ENCODE results near the gene ROBO4.
A peak's percentile ranks its signal among the peaks of the same experiment; 100 is the strongest.

The ROBO4 gene

GRCh38 chr11:124897674-124898262 lies at the start of gene ROBO4:
Gene ROBO4 (minus strand): TSS chr11:124897865. CDS start chr11:124897795, 70 bp downstream.
- DNase-seq: no peak

GRCh38 chr11:124946735-124947141 lies 49.1 kb upstream of the ROBO4 start:
- no peak for DNase-seq

GRCh38 chr11:124945826-124946225 lies 48.2 kb upstream of the ROBO4 start:
- DNase-seq: no peak

GRCh38 chr11:124944565-124944964 lies 46.9 kb upstream of the ROBO4 start:
- DNase-seq: no peak

- DNase-seq: no peak
Observed at GRCh38 chr11:124943741-124944140, 46.1 kb upstream of the ROBO4 start.

GRCh38 chr11:124943254-124943616 lies 45.6 kb upstream of the ROBO4 start:
- DNase-seq: no peak

GRCh38 chr11:124942466-124943253 lies 45.0 kb upstream of the ROBO4 start:
- DNase-seq: no peak

- DNase-seq: no peak
Observed at GRCh38 chr11:124941703-124942102, 44.0 kb upstream of the ROBO4 start.

GRCh38 chr11:124938970-124939369 lies 41.3 kb upstream of the ROBO4 start:
- no peak for DNase-seq

GRCh38 chr11:124938206-124938765 lies 40.6 kb upstream of the ROBO4 start:
- no peak for DNase-seq

GRCh38 chr11:124937336-124937935 lies 39.8 kb upstream of the ROBO4 start:
- DNase-seq: no peak

GRCh38 chr11:124935548-124936514 lies 38.2 kb upstream of the ROBO4 start, which contains the start of gene HEPACAM:
Gene HEPACAM (minus strand): TSS chr11:124936047. CDS start chr11:124936006, 41 bp downstream.
- DNase-seq: no peak

- no peak for DNase-seq
Observed at GRCh38 chr11:124934862-124935547, 37.3 kb upstream of the ROBO4 start.

- no peak for DNase-seq
Observed at GRCh38 chr11:124930799-124931198, 33.1 kb upstream of the ROBO4 start.

GRCh38 chr11:124928942-124929665 lies 31.4 kb upstream of the ROBO4 start:
- peak; percentile 26 for DNase-seq

GRCh38 chr11:124923296-124923695 lies 25.6 kb upstream of the ROBO4 start:
- DNase-seq: no peak

GRCh38 chr11:124922831-124923230 lies 25.2 kb upstream of the ROBO4 start:
- DNase-seq: no peak

- DNase-seq: no peak
Observed at GRCh38 chr11:124920870-124921609, 23.4 kb upstream of the ROBO4 start.

- DNase-seq: no peak
Observed at GRCh38 chr11:124920356-124920755, 22.7 kb upstream of the ROBO4 start.

- no peak for DNase-seq
Observed at GRCh38 chr11:124919898-124920297, 22.2 kb upstream of the ROBO4 start.
